Measurements from ENCODE around the gene MTNR1A.

The MTNR1A gene

GRCh38 chr4:186486172-186486571, 69.2 kb downstream of the MTNR1A start:
- DNase-seq (ENCODE audit: low read depth), result no peak

GRCh38 chr4:186485561-186486062, 69.8 kb downstream of the MTNR1A start:
- no peak for DNase-seq (ENCODE audit: low read depth)

- no peak for DNase-seq (ENCODE audit: low read depth)
These were observed 70.2 kb downstream of the MTNR1A start for GRCh38 chr4:186485150-186485549.

GRCh38 chr4:186483656-186484055, 71.7 kb downstream of the MTNR1A start:
- no peak for DNase-seq (ENCODE audit: low read depth)

Measured in T-helper 22 cell (primary cell).